22Rv1 (cell line): ENCODE results near the gene ARMC8.

ENCODE experiments used
- CTCF ChIP-seq: fragments of 450-650 bp; IDR thresholded peaks from 2 replicates; pipeline ENCODE4 v1.5.1; 2017; ENCODE audit warnings: mild to moderate bottlenecking
- ZFX ChIP-seq: fragments of 450-650 bp; IDR thresholded peaks from 2 replicates; pipeline ENCODE4 v1.6.1; 2017; ENCODE audit warnings: antibody characterized with exemption, borderline replicate concordance

- TF ChIP-seq CTCF, result no peak
- TF ChIP-seq ZFX, result no peak
These were observed 46.2 kb upstream of the ARMC8 start for GRCh38 chr3:138140940-138141339.
